Epithelial cell of proximal tubule (primary cell): ENCODE data around the gene MRPL52. TPM values are rescaled to one million over a fixed set of nuclear protein-coding genes. Genes with fewer than 3 reads are reported as not detected.

Source experiments
- DNase-seq: peaks from one replicate; pipeline ENCODE4 v3.0.0-alpha.2; 2011; ENCODE audit warnings: low read depth
- H3K4me3 ChIP-seq: 2 replicates; pipeline ENCODE4 v1.5.1; 2011; ENCODE audit warnings: low read depth, mild to moderate bottlenecking, low read length
- CTCF ChIP-seq: conservative IDR thresholded peaks from 2 replicates; pipeline ENCODE4 v1.5.1; 2012; ENCODE audit warnings: low read depth, mild to moderate bottlenecking, low read length
- total RNA-seq: library from RNA; depleted of rRNA; stranded (reverse); fragments of >200 nt; gene quantifications from 2 replicates; pipeline ENCODE4 v1.2.3, GENCODE V29; 2015

The MRPL52 gene
- total RNA-seq, 1 donor from 2014 or later, result 224 TPM

GRCh38 chr14:22835505-22835904 is 5.8 kb downstream of the MRPL52 start:
- no peak overlapping the region for H3K4me3 ChIP-seq
- DNase-seq, result no peak
- no peak for TF ChIP-seq CTCF

- TF ChIP-seq CTCF, result peak; percentile 49
- no peak for DNase-seq
Observed at GRCh38 chr14:22836301-22837113, 6.8 kb downstream of the MRPL52 start, which contains the start of gene MMP14. Gene MMP14, plus strand, starts transcription at chr14:22836585. Its CDS starts 233 bp downstream, at chr14:22836818.

GRCh38 chr14:22837114-22837749 is 7.5 kb downstream of the MRPL52 start:
- TF ChIP-seq CTCF, result peak; percentile 7
- no peak for DNase-seq
- H3K4me3 ChIP-seq, result peak overlapping the region; percentile 75

More at GRCh38 chr14:22836301-22837113, 6.8 kb downstream of the MRPL52 start, which contains the start of gene MMP14:
- peak within 1 kb of the TSS; percentile 75 for H3K4me3 ChIP-seq

- DNase-seq, result no peak
- H3K4me3 ChIP-seq, result peak overlapping the region; percentile 75
- no peak for TF ChIP-seq CTCF
Observed at GRCh38 chr14:22837750-22838538, 8.3 kb downstream of the MRPL52 start.

GRCh38 chr14:22838631-22839041 is 8.9 kb downstream of the MRPL52 start:
- H3K4me3 ChIP-seq, result peak overlapping the region; percentile 75
- no peak for DNase-seq
- TF ChIP-seq CTCF, result no peak

- DNase-seq, result no peak
- peak overlapping the region; percentile 75 for H3K4me3 ChIP-seq
- TF ChIP-seq CTCF, result no peak
Observed at GRCh38 chr14:22839159-22839779, 9.6 kb downstream of the MRPL52 start.
